ENCODE measurements around the gene SACS.

DNA sequence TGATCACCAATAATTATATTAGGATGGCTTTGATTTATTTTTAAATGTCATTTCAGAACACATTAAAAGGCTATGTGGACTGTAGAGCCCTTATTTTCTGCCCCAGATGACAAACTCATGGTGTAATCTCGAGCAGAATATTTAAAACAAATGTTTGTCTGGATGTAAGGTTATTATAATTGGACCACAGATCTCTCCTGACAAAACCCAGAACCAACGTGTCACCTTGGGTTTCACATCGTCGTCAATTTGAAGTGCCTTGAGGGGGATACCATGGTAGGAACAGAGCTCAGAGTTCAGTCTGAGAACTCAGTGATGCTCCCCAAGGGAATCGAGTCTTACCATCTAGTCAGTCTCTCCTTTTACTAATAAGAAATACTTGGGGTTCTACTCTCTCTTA is 2.8 kb downstream of the SACS start:
- TF ChIP-seq, protein P1, sequence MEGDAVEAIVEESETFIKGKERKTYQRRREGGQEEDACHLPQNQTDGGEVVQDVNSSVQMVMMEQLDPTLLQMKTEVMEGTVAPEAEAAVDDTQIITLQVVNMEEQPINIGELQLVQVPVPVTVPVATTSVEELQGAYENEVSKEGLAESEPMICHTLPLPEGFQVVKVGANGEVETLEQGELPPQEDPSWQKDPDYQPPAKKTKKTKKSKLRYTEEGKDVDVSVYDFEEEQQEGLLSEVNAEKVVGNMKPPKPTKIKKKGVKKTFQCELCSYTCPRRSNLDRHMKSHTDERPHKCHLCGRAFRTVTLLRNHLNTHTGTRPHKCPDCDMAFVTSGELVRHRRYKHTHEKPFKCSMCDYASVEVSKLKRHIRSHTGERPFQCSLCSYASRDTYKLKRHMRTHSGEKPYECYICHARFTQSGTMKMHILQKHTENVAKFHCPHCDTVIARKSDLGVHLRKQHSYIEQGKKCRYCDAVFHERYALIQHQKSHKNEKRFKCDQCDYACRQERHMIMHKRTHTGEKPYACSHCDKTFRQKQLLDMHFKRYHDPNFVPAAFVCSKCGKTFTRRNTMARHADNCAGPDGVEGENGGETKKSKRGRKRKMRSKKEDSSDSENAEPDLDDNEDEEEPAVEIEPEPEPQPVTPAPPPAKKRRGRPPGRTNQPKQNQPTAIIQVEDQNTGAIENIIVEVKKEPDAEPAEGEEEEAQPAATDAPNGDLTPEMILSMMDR (IDR thresholded peaks at IDR 0.05; ENCODE audit: poor library complexity), result no peak
- TF ChIP-seq EZH2phosphoT487 (IDR thresholded peaks at IDR 0.05; ENCODE audit: low read depth, severe bottlenecking, unreplicated experiment), result no peak
- no peak for TF ChIP-seq EZH2 (IDR thresholded peaks at IDR 0.05; ENCODE audit: borderline replicate concordance)

Data from hepatocyte (in vitro differentiated cells).